Omental fat pad (tissue), 4 donors: Measurements from ENCODE around the gene NINJ1. TPM values are rescaled to one million over a fixed set of nuclear protein-coding genes. Genes with fewer than 3 reads are reported as not detected.
A peak's percentile ranks its signal among the peaks of the same experiment; 100 is the strongest.

Source experiments
- ATAC-seq: fragments of 150-250 bp; one replicate; pipeline ENCODE4 v1.9.1; 2016; ENCODE audit warnings: mild to moderate bottlenecking, moderate library complexity; ENCODE audit not compliant: low FRiP score
- DNase-seq: peaks from one replicate; pipeline ENCODE4 v3.0.0-alpha.2; 2019; ENCODE audit warnings: low spot score
- total RNA-seq, 4 donors: library from RNA; depleted of rRNA; stranded (reverse); fragments of >200 nt; gene quantifications; one replicate each; pipeline ENCODE4 v1.1.0, GENCODE V29; 2016
- TF ChIP-seq, protein P1 (sequence below), 3 donors: fragments of 450-650 bp; IDR thresholded peaks; one replicate each; pipeline ENCODE4 v1.5.1; 2016 to 2017; ENCODE audit warnings: antibody characterized with exemption in 3 of 3, mild to moderate bottlenecking in 3 of 3, moderate library complexity in 2 of 3

The NINJ1 gene
- total RNA-seq, 4 donors from 2014 or later: 63.3 to 137 (median 104) TPM

DNA sequence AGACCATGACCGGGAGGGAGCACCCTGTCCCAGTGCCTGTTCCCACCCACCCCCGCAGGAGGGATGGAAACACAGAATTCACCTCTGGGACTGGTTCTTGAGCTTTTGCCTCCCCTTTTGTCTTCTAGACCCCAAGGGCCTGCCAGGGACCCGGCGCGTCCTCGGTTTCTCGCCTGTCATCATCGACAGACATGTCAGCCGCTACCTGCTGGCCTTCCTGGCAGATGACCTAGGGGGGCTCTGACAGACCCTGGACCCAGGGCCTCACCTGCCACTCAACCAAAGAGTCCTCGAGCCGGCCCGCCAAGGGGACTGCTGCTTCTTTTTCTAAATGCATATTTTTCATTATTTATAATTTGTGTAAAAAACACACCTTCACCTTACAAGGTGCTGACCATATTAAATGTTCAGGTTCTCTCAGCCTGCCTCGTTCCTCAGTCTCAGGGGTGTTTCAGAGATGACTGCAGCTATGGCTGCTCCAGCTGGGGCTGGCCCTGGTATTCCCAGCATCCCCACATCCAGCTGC lies 21.1 kb downstream of the NINJ1 start:
- ATAC-seq (no peak), DNase-seq (peak; percentile 20)
- TF ChIP-seq, protein P1, sequence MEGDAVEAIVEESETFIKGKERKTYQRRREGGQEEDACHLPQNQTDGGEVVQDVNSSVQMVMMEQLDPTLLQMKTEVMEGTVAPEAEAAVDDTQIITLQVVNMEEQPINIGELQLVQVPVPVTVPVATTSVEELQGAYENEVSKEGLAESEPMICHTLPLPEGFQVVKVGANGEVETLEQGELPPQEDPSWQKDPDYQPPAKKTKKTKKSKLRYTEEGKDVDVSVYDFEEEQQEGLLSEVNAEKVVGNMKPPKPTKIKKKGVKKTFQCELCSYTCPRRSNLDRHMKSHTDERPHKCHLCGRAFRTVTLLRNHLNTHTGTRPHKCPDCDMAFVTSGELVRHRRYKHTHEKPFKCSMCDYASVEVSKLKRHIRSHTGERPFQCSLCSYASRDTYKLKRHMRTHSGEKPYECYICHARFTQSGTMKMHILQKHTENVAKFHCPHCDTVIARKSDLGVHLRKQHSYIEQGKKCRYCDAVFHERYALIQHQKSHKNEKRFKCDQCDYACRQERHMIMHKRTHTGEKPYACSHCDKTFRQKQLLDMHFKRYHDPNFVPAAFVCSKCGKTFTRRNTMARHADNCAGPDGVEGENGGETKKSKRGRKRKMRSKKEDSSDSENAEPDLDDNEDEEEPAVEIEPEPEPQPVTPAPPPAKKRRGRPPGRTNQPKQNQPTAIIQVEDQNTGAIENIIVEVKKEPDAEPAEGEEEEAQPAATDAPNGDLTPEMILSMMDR (IDR thresholded peaks at IDR 0.05): no peak

DNA sequence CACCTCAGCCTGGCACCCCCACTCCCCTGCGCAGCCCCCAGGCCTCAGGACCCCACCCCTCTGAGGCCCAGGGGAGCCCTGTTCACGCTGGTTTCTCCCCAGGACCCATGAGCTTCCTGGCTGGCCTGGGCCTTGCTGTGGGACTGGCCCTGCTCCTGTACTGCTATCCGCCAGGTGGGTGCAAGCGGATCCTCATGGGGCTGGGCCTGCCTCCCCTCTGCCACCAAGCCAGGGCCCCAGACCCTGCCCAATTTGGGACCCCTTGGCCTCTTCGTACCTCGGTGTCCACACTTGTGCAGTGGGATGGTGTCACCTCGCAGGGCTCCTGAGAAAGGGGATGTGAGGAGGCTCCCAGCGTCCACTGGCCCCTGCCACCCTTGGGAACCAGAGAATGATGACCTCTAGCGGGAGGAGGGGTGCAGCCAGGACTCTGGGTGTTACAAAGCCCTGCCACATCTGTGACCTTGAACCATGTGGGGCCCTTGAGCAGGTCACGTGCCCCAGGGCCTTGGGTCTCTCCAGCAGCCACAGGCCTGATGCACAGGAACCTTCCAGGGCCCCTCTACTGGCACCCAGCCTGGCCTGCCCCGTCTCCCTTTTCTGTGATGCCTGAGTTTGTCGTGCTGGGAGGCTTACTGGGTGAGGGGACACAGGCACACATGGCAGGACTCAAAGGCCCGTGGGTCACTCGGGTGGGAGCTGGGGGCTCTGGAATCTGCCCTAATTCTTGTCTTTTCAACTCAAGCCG lies 21.8 kb downstream of the NINJ1 start:
- DNase-seq (peak; percentile 22), ATAC-seq (no peak)
- TF ChIP-seq, protein P1 (IDR thresholded peaks at IDR 0.05): no peak

DNA sequence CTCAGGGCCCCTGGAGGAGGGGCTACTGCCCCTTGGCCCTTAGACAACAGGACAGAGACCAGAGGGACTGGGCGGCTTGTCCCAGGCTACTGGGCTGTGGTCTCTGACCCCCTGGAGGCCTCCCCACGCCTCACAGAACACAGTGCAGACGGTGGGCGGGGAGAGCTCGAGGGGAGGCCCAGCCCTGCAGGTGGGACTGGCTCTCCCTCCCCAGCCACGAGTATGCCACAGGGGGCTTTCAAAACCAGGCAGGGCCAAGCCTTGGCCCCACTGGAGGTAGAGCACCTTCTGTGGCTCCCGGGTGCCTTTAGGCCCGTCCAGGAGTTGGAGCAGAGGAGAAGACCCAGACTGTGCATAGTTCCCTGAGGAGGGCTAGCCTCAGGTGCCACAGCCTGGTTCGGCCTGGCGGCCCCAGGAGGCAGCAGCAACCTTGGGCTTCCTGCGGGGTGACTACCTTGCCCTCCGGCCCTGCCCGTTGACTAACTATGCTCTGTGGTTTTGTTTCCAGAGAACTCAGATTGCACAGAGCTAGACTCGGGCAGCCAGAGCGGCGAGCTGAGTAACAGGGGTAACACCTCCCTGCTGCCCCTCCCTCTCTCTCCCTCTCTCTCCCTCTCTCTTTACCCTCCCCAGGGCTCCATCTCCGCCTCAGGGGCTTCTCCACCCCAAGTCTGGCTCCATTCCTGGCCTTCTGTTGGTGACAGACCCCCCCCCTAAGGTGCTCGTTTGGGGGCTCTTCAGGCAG lies 22.5 kb downstream of the NINJ1 start:
- TF ChIP-seq, protein P1 (IDR thresholded peaks at IDR 0.05): no peak
- no peak for ATAC-seq
- DNase-seq: peak; percentile 21

DNA sequence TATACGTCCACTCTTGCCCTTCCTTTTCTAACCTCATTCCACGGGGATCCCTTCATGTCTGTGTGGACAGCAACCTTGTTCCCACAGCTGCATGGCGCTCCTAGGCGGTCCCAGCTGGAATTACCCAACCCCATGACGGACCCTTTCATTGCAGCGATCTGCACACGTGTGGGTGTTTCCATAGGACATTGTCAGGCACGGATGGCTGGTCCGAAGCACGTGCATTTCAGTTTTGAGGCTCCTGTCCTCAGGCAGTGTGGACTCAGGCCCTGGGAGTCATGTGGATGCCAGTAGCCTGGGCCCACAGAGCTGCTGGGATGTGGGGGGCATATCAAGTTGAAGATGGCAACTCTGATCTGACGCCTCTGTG lies 23.1 kb downstream of the NINJ1 start:
- DNase-seq (peak; percentile 16), ATAC-seq (no peak)
- TF ChIP-seq, protein P1 (IDR thresholded peaks at IDR 0.05): no peak

DNA sequence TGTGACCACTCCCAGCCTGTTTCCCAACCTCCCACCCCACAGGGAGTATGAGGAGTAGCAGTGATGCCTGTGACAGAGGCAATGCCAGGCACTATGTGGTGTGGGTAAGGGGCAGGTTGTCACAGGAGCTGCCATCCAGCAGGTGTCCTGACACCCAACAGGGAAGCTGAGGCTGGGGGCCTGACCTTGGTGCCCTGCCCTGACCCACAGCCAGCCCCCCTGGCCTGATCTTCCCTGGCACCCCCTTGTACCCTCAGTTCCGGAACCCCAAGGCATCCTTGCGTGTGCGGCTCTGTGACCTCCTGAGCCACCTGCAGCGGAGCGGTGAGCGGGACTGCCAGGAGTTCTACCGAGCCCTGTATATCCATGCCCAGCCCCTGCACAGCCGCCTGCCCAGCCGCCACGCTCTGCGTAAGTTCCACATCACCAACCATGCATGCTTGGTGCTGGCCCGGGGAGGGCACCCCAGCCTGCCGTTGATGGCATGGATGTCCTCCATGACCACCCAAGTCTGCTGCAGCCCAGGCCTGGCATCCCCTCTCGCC lies 23.7 kb downstream of the NINJ1 start:
- no peak for ATAC-seq
- DNase-seq: peak; percentile 17
- TF ChIP-seq, protein P1 (IDR thresholded peaks at IDR 0.05): no peak

DNA sequence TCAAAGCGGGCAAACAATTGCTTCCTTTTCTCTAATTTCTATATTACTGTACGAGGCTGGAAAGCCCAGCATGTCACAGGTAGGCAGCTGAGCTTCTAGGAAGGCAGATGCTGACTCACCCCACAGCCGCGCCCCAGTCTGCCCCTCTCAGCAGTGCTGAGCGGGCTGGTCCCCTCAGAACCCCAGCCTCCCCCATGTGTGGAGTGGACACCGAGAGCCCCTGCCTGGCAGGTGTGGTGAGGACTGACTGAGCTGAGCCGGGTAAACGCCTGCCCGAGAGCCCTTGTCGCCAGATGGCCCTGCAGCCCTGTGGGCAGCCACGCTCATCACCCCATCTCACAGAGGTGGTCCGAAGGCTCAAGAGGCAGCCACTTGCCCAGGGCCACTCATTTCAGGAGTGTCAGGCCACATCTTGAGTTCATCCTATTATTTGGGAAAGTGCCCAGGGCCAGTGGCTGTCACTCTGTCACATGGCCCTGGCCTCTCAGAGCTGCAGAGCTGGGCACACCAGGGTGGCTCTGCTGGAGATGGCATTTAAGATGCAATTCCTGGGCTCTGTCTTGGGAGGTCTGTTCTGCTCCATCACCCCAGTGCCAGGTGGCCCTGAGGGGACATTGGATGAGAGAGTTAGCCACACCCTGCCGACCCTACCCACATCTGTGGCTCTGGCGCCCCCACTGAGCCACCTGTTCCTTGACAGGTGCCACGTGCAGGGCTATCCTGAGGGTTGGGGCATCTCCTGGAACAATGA lies 25.6 kb downstream of the NINJ1 start:
- DNase-seq (peak; percentile 18), ATAC-seq (no peak)
- TF ChIP-seq, protein P1 (IDR thresholded peaks at IDR 0.05): no peak
